KOPT-K1 (cell line): ENCODE measurements around the gene TRPV6.

Experiments
- H3K27ac ChIP-seq: fragments of 200-600 bp; sonication (generic); 2 replicates; pipeline ENCODE4 v1.5.1; 2016; ENCODE audit warnings: antibody characterized with exemption, mild to moderate bottlenecking, low read depth, low read length; ENCODE audit not compliant: poor library complexity, severe bottlenecking
- H3K36me3 ChIP-seq: fragments of 200-600 bp; sonication (generic); 2 replicates; pipeline ENCODE4 v1.5.1; 2017; ENCODE audit warnings: antibody characterized with exemption, mild to moderate bottlenecking, low read length, moderate library complexity; ENCODE audit not compliant: insufficient read depth
- H3K9me3 ChIP-seq: fragments of 200-600 bp; sonication (generic); 2 replicates; pipeline ENCODE4 v1.5.1; 2017; ENCODE audit warnings: antibody characterized with exemption, low read length, mild to moderate bottlenecking; ENCODE audit not compliant: insufficient read depth, poor library complexity, severe bottlenecking

The TRPV6 gene

GRCh38 chr7:142914121-142914520, 28.6 kb upstream of the TRPV6 start:
- no peaks in the 10 kb centered on the region for H3K9me3 ChIP-seq
- H3K36me3 ChIP-seq, result no peaks in the 10 kb centered on the region
- H3K27ac ChIP-seq, result no peak overlapping the region

GRCh38 chr7:142913566-142913965, 28.0 kb upstream of the TRPV6 start:
- Histone ChIP-seq H3K9me3 (no peaks in the 10 kb centered on the region), H3K27ac (no peak overlapping the region), H3K36me3 (no peaks in the 10 kb centered on the region)

- H3K9me3 ChIP-seq, result no peaks in the 10 kb centered on the region
- H3K27ac ChIP-seq, result no peak overlapping the region
- H3K36me3 ChIP-seq, result no peaks in the 10 kb centered on the region
Measured at GRCh38 chr7:142913051-142913450, 27.5 kb upstream of the TRPV6 start.

GRCh38 chr7:142910481-142910880, 24.9 kb upstream of the TRPV6 start:
- H3K9me3 ChIP-seq, result peaks cover 15% of the 10 kb centered on the region
- no peaks in the 10 kb centered on the region for H3K36me3 ChIP-seq
- no peak overlapping the region for H3K27ac ChIP-seq

GRCh38 chr7:142910031-142910433, 24.5 kb upstream of the TRPV6 start:
- H3K27ac ChIP-seq, result no peak overlapping the region
- peaks cover 19% of the 10 kb centered on the region for H3K9me3 ChIP-seq
- no peaks in the 10 kb centered on the region for H3K36me3 ChIP-seq

- Histone ChIP-seq H3K36me3 (no peaks in the 10 kb centered on the region), H3K27ac (no peak overlapping the region), H3K9me3 (peaks cover 27% of the 10 kb centered on the region)
Measured at GRCh38 chr7:142908921-142909890, 23.7 kb upstream of the TRPV6 start.

- Histone ChIP-seq H3K36me3 (no peaks in the 10 kb centered on the region), H3K9me3 (peaks cover 34% of the 10 kb centered on the region), H3K27ac (no peak overlapping the region)
Measured at GRCh38 chr7:142908290-142908689, 22.7 kb upstream of the TRPV6 start.

- Histone ChIP-seq H3K27ac (no peak overlapping the region), H3K9me3 (peaks cover 37% of the 10 kb centered on the region), H3K36me3 (no peaks in the 10 kb centered on the region)
Measured at GRCh38 chr7:142906643-142907042, 21.1 kb upstream of the TRPV6 start.

- H3K27ac ChIP-seq, result no peak overlapping the region
- H3K9me3 ChIP-seq, result peaks cover 37% of the 10 kb centered on the region
- no peaks in the 10 kb centered on the region for H3K36me3 ChIP-seq
Measured at GRCh38 chr7:142905759-142906158, 20.2 kb upstream of the TRPV6 start.

GRCh38 chr7:142904128-142904527, 18.6 kb upstream of the TRPV6 start:
- Histone ChIP-seq H3K9me3 (peaks cover 37% of the 10 kb centered on the region), H3K36me3 (no peaks in the 10 kb centered on the region), H3K27ac (no peak overlapping the region)

- no peaks in the 10 kb centered on the region for H3K36me3 ChIP-seq
- no peak overlapping the region for H3K27ac ChIP-seq
- peaks cover 34% of the 10 kb centered on the region for H3K9me3 ChIP-seq
Measured at GRCh38 chr7:142901426-142902259, 16.1 kb upstream of the TRPV6 start.

- no peak overlapping the region for H3K27ac ChIP-seq
Measured at GRCh38 chr7:142899661-142900060, 14.1 kb upstream of the TRPV6 start.

GRCh38 chr7:142898377-142899170, 13.0 kb upstream of the TRPV6 start:
- no peaks in the 10 kb centered on the region for H3K36me3 ChIP-seq
- peaks cover 4% of the 10 kb centered on the region for H3K9me3 ChIP-seq
- H3K27ac ChIP-seq, result no peak overlapping the region

More at GRCh38 chr7:142899661-142900060, 14.1 kb upstream of the TRPV6 start:
- Histone ChIP-seq H3K36me3 (no peaks in the 10 kb centered on the region), H3K9me3 (peaks cover 15% of the 10 kb centered on the region)

- no peak overlapping the region for H3K27ac ChIP-seq
- H3K9me3 ChIP-seq, result no peaks in the 10 kb centered on the region
- H3K36me3 ChIP-seq, result no peaks in the 10 kb centered on the region
Measured at GRCh38 chr7:142897691-142898090, 12.1 kb upstream of the TRPV6 start.
